HEK293T (cell line): ENCODE results near the gene PIGBOS1.
"Not testable (repeated sequence)": the region's sequence is repeated elsewhere in the genome, so short reads cannot be mapped to it uniquely, and the experiment has no call there.

ENCODE experiments used
- CTCF ChIA-PET: fragments of 350-600 bp; formaldehyde crosslinking; extraction: SDS; loops from one replicate; lab custom pipeline; 2021; ENCODE audit warnings: antibody characterized with exemption, inconsistent platforms; lab: Yijun Ruan, JAX
- POLR2A ChIA-PET: fragments of 350-600 bp; formaldehyde crosslinking; extraction: SDS; loops from one replicate; lab custom pipeline; 2020; ENCODE audit warnings: antibody characterized with exemption, inconsistent platforms; lab: Yijun Ruan, JAX
- DNase-seq: peaks from one replicate; pipeline ENCODE4 v3.0.0; 2012; ENCODE audit warnings: mixed read lengths; ENCODE audit errors: extremely low spot score
- ARNT ChIP-seq: fragments of 450-650 bp; IDR thresholded peaks from 2 replicates; pipeline ENCODE4 v1.6.1; 2017; ENCODE audit warnings: mild to moderate bottlenecking
- BHLHE40 ChIP-seq: fragments of 450-650 bp; IDR thresholded peaks from 2 replicates; pipeline ENCODE4 v1.6.1; 2016; ENCODE audit warnings: mild to moderate bottlenecking, moderate library complexity, borderline replicate concordance
- CTBP1 ChIP-seq: fragments of 450-650 bp; IDR thresholded peaks from 2 replicates; pipeline ENCODE4 v1.6.1; 2016; ENCODE audit warnings: borderline replicate concordance
- ELF4 ChIP-seq: fragments of 450-650 bp; IDR thresholded peaks from 2 replicates; pipeline ENCODE4 v1.6.1; 2017; ENCODE audit warnings: antibody characterized with exemption
- FOXA1 ChIP-seq: fragments of 450-650 bp; IDR thresholded peaks from 2 replicates; pipeline ENCODE4 v1.6.1; 2016; ENCODE audit warnings: mild to moderate bottlenecking
- FOXK2 ChIP-seq: fragments of 450-650 bp; IDR thresholded peaks from 2 replicates; pipeline ENCODE4 v1.6.1; 2016; ENCODE audit warnings: mild to moderate bottlenecking
- FOXM1 ChIP-seq: fragments of 450-650 bp; IDR thresholded peaks from 2 replicates; pipeline ENCODE4 v1.6.1; 2017; ENCODE audit warnings: mild to moderate bottlenecking, borderline replicate concordance
- HDGF ChIP-seq: fragments of 450-650 bp; IDR thresholded peaks from 2 replicates; pipeline ENCODE4 v1.6.1; 2017; ENCODE audit warnings: antibody characterized with exemption, borderline replicate concordance
- L3MBTL2 ChIP-seq: fragments of 450-650 bp; conservative IDR thresholded peaks from 2 replicates; pipeline ENCODE4 v1.6.1; 2016; ENCODE audit warnings: mild to moderate bottlenecking
- LEF1 ChIP-seq: fragments of 450-650 bp; IDR thresholded peaks from 2 replicates; pipeline ENCODE4 v1.6.1; 2017; ENCODE audit warnings: mild to moderate bottlenecking, borderline replicate concordance
- NFRKB ChIP-seq: fragments of 450-650 bp; IDR thresholded peaks from 2 replicates; pipeline ENCODE4 v1.6.1; 2016; ENCODE audit warnings: mild to moderate bottlenecking, moderate library complexity
- PKNOX1 ChIP-seq: fragments of 450-650 bp; IDR thresholded peaks from 2 replicates; pipeline ENCODE4 v1.6.1; 2016
- SP1 ChIP-seq: fragments of 450-650 bp; IDR thresholded peaks from 2 replicates; pipeline ENCODE4 v1.6.1; 2017
- SUZ12 ChIP-seq: fragments of 450-650 bp; IDR thresholded peaks from 2 replicates; pipeline ENCODE4 v1.6.1; 2016; ENCODE audit warnings: mild to moderate bottlenecking
- TARDBP ChIP-seq: fragments of 450-650 bp; IDR thresholded peaks from 2 replicates; pipeline ENCODE4 v1.6.1; 2016
- ZNF384 ChIP-seq: fragments of 450-650 bp; IDR thresholded peaks from 2 replicates; pipeline ENCODE4 v1.6.1; 2016

PIGBOS1 gene

GRCh38 chr15:55284426-55284825, 34.5 kb downstream of the PIGBOS1 start:
- TF ChIP-seq SUZ12 = no peak
- no peak for TF ChIP-seq HDGF
- no peak for TF ChIP-seq LEF1
- TF ChIP-seq FOXA1 = no peak
- TF ChIP-seq L3MBTL2 = no peak
- TF ChIP-seq FOXK2 = no peak
- TF ChIP-seq ARNT = no peak
- no peak for TF ChIP-seq ZNF384
- no peak for TF ChIP-seq TARDBP
- no peak for TF ChIP-seq SP1
- no peak for TF ChIP-seq FOXM1
- no peak for DNase-seq
- POLR2A ChIA-PET = no interaction called here
- CTCF ChIA-PET = interaction anchor here (0.6 kb wide), 1 partner anchor 122 kb away, joined by 4 read pairs; no protein-coding TSS in a partner anchor

GRCh38 chr15:55283379-55284147, 35.4 kb downstream of the PIGBOS1 start:
- no peak for DNase-seq
- ChIA-PET POLR2A (no interaction called here), CTCF (no interaction called here)
- no peak for TF ChIP-seq FOXM1
- TF ChIP-seq SP1 = no peak
- TF ChIP-seq LEF1 = no peak
- TF ChIP-seq NFRKB = no peak
- TF ChIP-seq FOXA1 = no peak
- no peak for TF ChIP-seq ELF4
- no peak for TF ChIP-seq CTBP1
- TF ChIP-seq BHLHE40 = no peak
- no peak for TF ChIP-seq TARDBP
- TF ChIP-seq L3MBTL2 = no peak
- TF ChIP-seq FOXK2 = no peak
- no peak for TF ChIP-seq ARNT
- TF ChIP-seq HDGF = no peak
- TF ChIP-seq SUZ12 = no peak
- no peak for TF ChIP-seq PKNOX1

- TF ChIP-seq LEF1 (no peak), PKNOX1 (no peak), SUZ12 (no peak), ELF4 (no peak), BHLHE40 (no peak), NFRKB (no peak)
- CTCF ChIA-PET = interaction anchor here (0.7 kb wide), 1 partner anchor 222 kb away, joined by 3 read pairs; no protein-coding TSS in a partner anchor
- DNase-seq = no peak
- POLR2A ChIA-PET = no interaction called here
Observed at GRCh38 chr15:55282284-55282833, 36.6 kb downstream of the PIGBOS1 start.

GRCh38 chr15:55281517-55282228, 37.2 kb downstream of the PIGBOS1 start:
- DNase-seq = no peak
- POLR2A ChIA-PET = no interaction called here
- CTCF ChIA-PET = interaction anchor here (0.7 kb wide), 1 partner anchor 221 kb away, joined by 3 read pairs; no protein-coding TSS in a partner anchor
- TF ChIP-seq PKNOX1 (no peak), FOXA1 (no peak), SP1 (no peak), LEF1 (no peak), CTBP1 (no peak), L3MBTL2 (no peak), ZNF384 (no peak), ELF4 (no peak), FOXM1 (no peak), HDGF (no peak), FOXK2 (no peak), SUZ12 (no peak), ARNT (no peak), BHLHE40 (no peak), NFRKB (no peak), TARDBP (no peak)

- DNase-seq, CTCF ChIA-PET, POLR2A ChIA-PET: not testable (repeated sequence)
Observed at GRCh38 chr15:55280589-55280988, 38.3 kb downstream of the PIGBOS1 start.
